ENCODE measurements around the gene CRK.

CRK gene

DNA sequence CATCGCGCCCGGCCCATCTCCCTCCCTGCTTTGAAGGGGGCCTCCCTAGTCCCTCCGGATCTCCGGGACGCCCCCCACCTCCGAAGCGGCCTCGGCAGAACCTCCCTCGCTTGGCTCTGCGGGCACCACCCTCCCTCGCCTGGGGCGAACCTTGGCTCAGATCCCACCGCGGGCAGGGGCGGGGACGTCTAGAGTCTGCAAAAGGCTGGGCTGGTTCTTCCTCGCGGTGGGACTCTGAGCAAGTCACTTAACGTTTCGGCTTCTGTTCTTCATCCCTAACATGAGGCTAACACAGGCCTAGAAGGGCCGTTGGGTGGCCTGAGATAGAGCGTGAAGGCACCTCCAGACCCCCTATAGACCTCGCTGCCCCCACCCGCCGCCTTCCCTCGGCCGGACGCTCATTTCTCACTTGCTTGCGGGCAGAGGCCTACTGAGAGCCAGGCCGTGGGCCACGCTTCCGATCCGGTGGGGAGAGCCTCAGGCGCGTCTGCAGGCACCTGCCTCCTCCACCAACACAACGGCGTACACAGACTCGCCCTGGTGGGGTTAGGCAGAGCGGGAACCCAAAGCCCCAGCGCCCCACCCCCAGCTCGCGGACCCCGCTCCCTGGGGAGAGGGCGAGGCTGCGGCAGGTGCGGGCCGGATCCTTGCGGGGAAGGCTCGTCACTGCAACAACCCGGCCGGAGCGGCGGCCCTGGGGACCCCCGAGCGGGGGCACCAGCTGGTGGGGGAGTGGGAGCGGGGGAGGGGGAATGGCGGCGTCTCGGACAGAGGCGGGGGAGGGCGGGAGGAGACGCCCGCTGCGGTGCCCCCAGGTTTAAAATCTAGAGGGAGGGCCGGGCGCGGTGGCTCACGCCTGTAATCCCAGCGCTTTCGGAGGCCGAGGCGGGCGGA, 31.0 kb upstream of the CRK start:
- DNase-seq (ENCODE audit: extremely low read depth in 1 of 2, low read depth in 1 of 2) = peak in 1 of 2 donors; percentile 77

DNA sequence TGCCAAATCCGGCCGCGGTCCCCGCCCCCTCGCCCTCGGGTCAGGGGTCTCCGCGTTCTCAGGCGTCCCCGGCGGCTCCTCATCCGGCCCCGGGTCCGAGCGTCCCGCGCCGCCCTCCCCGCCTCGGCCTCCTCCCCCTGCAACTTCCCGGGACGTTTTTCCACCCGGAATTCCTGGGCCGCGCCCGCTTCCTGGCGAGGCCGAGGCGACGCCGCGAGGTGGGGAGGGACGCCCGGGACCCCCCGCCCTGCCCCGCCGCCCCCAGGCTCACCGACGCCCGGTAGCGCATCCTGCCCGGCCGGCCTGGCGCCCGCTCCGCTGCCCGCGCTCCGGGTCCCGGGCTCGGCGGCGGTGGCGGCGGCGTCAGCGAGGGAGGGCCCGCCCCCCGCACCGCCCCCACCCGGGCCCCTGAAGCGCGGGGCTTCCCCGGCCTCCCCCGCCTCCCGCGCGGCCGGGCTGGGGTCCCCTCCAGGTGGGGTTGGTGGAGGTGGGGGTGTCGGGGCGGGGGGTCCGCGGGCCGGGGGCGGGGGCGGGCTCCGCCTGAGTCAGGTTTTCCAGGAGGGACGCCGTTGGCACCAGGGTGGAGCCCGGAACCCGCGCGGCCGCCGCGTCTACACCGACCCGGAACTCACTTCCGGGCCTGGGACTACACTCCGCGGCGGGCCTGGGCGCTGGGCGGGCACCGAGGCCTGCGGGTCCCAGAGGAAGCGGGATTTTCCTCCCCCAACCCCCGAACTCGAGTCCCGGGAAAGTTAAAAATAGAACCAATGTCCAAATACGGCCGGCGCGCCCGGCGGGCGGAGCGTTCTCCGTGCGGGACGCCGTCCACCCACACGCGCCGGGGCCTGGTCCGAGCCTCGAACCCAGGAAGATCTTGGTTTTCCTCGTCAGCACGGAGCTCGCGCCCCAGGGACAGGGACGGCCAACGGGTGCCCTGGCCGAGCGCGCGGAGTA, 29.7 kb upstream of the CRK start:
- DNase-seq (ENCODE audit: extremely low read depth in 1 of 2, low read depth in 1 of 2) = peak in 1 of 2 donors; percentile 39

DNA sequence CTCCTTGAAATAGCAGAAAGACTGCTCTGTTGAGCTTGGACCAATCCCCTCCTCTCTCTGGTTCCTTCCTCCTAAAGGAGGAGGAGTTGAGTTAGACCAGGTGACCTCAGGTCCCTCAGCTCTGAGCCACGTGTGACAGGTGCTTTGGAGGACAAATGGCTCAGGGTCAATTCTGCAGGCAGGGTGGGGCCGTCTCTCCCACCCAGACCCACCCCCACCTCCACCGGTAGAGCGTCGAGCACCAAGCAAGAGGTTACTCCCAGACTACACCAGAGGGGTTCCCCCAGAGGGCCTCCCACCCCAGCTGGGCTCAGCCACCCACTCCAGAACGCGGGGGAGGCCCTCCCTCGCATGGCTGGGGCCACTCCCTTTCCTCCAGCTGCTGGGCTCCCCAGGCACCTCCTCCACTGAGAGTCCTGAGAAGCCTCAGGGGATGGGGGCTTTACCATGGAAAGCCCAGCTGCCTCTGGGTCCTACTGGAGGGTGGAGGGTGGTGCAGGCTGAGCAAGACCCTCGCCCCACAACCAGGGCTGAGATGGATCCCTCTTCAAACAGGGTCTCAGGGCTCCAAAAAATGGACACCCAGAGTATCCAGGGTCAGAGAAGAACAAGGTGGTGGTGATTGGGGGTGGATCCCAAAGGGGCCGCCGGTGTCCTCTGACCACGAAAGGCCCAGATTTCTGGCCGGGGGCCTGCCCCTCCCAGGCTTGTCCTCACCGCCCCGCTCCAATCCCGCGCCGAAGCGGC, 28.8 kb upstream of the CRK start:
- DNase-seq (ENCODE audit: extremely low read depth in 1 of 2, low read depth in 1 of 2) = no peak

DNA sequence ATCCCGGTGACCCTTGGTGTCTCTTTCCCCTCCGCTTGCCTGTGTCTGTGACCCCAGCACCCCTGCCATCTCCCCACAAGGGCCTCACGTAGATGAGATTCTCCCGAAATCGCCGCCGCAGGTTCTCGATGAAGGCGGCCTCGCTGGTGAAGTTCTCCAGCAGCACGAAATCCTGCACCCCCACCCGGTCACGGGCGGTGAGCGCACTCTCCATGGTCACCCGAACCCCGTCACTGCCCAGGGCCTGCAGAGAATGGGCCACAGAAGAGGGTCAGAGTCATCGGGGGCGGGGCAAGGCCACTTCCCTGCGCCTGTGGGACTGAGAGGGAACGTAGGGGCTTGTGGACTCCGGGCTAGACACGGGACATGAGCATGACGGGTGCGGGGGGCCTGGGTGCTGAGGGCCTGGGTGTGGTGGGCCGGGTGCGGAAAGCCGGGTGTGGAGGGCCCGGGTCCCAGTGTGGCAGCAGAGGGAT, 28.1 kb upstream of the CRK start:
- DNase-seq (ENCODE audit: extremely low read depth in 1 of 2, low read depth in 1 of 2) = no peak

DNA sequence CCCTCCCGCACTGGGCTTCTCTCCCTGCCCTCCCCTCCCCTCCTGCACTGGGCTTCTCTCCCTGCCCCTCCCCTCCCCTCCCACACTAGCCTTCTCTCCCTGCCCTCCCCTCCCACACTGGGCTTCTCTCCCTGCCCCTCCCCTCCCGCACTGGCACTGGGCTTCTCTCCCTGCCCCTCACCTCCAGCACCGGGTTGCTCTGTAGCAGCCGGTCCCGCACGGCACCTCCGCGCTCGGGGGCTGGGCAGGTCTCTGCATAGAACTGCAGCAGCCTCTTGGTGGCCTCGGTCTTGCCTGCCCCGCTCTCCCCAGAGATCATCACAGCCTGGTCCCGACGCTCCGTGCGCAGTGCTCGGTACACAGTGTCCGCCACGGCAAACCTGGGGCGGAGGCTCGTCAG, 26.6 kb upstream of the CRK start:
- no peak for DNase-seq (ENCODE audit: extremely low read depth in 1 of 2, low read depth in 1 of 2)

DNA sequence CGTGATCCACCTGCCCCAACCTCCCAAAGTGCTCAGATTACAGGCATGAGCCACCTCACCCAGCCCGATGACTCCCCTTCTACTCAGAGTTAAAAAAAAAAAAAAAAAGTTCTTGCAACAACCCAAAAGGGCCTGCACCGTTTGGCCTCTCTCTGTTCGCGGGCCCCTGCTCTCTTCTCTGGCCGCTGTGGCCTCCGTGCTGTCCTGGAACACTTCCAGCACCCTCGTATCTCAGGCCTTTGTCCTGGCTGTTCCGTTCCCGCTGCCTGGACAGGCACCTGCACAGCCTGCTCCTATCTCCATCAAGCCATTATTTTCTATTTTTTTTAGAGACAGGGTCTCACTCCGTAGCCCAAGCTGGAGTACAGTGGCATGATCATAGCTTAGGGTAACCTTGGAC, 25.7 kb upstream of the CRK start:
- no peak for DNase-seq (ENCODE audit: extremely low read depth in 1 of 2, low read depth in 1 of 2)

DNA sequence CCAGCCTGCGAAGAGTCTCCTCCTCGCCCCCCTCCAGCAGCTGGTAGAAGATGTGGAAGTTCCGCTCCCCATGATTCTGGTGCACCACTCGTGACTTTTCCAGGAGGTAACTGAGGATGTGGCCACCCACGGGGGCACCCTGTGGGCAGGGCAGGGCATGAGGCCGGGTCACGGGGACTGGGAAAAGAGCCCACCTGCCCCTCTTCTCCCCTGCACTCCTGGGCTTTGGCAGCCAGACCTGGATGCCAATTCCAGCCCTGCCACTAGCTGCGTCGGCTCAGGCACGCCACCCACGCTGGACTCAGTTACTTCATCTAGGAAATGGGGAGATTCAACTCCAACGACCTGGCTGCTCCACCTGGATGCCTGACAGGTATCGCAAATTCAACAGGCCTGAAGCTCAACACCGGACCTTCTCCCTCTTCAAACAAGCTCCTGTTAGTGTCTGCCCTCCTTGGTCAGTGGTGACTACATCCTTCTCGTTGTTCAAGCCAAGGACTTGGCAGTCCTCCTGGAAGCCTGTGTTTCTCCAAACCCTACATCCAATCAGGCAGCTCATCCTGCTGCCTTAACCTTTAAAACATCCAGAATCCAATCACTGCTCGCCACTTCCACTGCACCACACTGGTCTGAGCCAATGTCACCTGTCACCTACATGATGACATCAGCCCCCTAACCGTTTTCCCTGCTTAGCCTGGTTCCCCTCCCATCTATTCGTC, 24.9 kb upstream of the CRK start:
- no peak for DNase-seq (ENCODE audit: extremely low read depth in 1 of 2, low read depth in 1 of 2)

DNA sequence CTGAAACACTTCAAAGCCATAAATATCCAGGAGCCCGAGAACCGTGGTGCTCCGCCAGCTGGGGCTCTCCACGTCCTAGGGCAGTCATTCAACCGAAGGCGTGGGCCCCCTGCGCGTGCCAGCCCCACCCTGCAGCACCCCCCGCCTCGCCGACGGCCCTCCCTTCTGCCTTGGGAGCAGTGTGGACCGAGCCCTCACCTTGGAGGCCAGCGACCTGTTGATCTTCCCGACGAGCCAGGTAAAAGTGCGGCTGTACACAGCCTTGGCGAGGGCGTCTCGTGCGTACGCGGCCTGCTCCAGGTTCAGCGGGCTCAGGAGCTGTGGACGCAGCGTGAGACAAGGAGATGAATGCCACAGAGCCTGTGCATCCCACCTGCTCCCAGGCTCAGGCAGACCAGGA, 22.4 kb upstream of the CRK start:
- DNase-seq (ENCODE audit: extremely low read depth in 1 of 2, low read depth in 1 of 2) = no peak

DNA sequence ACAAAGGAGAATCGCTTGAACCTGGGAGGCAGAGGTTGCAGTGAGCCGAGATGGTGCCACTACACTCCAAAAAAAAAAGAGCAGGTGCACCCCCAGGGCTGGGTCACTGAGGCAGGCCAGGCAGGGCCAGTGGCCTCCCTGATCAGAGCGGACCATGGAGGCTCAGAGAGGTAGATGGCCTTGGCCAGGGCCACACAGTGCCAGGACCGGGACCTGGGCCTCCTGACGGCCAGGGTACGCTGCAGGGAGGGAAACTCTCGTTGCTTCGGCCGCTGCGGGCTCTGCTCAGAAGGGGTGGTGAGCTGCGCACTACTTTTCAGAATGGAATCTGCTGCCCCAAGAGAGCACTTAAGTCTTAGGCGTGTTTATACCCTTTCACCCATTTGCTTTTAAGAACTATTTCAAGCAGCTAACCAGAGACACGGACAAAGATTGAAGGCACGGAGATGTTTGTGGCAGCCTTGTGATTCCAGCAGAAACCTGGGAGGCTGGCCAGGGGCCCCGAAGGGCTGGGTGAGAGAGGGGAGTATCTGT, 19.4 kb upstream of the CRK start:
- no peak for DNase-seq (ENCODE audit: extremely low read depth in 1 of 2, low read depth in 1 of 2)

DNA sequence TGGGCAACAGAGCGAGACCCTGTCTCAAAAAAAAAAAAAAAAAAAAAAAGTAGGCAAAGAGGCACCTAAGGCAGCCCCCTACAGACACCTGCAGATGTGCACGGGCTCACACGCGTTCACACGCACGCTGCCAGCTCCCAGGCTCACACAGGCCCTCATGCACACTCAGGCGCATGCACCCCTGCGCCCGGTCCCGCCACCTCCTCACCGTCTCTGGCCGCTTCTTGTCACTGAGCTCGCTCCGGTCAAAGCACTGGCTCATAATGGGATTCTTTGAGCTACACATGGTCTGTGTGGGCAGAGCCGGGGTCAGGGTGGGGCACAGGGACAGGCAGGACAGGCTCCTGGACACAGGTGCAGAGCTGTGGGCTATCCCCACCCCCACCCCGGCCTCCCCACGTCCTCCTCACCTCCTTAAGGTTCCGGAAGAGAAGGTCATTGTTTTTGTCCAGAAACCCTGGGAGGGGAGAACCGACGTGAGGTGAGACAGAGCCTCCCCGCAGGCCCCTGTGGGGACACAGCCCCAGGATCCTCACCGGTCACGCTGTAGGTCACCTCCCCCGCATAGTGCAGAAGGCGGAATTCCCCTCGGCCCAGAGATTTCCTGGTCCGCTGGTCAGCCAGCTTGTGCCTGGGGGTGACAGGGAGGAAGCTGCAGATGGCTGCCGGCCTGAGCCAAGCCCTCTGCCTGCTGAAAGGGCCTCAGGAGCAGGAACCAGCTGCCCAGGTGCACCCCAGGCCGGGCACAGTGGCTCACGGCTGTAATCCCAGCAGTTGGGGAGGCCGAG, 18.6 kb upstream of the CRK start:
- DNase-seq (ENCODE audit: extremely low read depth in 1 of 2, low read depth in 1 of 2) = no peak

DNA sequence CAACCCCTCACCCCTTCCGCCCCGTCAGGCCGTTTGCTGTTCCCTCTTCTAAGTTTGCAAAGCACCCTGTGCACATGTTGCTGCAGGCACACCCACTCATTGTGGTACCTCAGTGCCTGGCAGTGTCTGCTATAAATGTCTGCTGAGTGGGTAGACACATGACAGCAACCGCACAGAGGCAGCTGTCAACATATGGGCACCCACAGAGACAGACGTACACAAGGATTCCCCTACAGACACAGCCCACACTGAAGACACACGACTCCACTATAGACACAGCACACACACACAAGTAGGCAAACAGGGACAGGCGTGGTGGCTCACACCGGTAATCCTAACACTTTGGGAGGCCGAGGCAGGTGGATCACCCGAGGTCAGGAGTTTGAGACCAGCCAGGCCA, 17.8 kb upstream of the CRK start:
- no peak for DNase-seq (ENCODE audit: extremely low read depth in 1 of 2, low read depth in 1 of 2)

DNA sequence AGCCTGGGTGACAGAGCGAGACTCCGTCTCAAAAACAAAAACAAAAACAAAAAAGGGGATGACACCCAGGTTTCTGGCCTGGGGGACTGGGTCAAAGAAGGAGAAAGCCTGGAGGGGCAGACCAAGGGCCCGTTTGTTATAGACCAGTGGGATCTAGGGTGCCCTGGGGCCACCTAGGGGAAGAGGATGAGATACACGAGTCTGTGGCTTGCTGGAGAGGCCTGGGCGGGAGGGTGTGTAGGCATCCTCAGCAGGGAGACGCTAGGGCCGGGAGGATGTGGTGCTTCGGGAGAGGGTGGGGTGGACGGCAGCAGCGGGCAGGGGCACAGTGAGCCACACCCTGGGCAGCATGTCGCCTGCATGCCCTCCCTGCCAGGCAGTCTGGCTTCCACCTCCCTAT, 17.1 kb upstream of the CRK start:
- no peak for DNase-seq (ENCODE audit: extremely low read depth in 1 of 2, low read depth in 1 of 2)

DNA sequence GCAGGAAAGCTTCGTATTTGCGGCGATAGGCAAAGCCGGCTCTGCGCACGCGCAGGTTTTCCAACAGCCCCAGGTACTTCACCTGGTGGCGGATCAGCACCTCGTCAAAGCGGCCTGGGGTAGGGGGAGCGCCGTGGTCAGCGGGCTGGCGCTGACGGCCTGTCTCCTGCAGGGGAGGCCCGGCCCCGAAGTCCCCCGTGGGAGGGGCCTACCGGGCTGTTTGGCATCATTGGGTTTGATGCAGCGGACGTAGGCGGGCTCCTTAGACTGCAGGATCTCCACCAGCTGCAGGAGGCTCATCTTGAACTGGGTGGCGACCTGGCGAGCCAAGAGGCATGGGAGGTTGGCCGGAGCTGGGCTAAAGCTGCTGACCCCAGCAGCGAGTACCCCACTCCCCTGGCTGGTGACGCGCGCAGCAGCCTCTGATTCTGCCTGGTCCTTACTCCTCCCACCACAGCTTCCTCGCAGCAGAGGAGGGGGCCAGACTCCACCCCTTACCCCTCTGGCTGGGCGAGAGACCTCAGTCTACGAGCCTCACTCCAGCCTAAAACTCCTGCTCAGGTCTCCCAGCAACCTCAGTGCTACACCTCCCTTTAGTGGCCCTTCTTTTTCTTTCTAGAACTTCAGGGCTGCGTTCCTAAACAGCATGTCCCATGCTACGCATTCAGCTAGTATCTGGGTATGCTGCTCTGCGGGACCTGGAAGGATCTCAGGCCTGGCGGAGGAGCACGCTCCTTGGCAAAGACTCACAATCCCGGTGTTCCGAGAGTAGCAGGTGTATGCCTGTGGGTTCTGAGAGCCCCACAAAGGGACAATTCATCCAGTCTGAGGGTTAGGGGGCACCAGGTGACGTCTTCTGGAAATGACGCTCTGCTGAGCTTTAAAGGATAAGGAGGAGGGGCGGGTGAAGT, 16.1 kb upstream of the CRK start:
- DNase-seq (ENCODE audit: extremely low read depth in 1 of 2, low read depth in 1 of 2) = no peak

DNA sequence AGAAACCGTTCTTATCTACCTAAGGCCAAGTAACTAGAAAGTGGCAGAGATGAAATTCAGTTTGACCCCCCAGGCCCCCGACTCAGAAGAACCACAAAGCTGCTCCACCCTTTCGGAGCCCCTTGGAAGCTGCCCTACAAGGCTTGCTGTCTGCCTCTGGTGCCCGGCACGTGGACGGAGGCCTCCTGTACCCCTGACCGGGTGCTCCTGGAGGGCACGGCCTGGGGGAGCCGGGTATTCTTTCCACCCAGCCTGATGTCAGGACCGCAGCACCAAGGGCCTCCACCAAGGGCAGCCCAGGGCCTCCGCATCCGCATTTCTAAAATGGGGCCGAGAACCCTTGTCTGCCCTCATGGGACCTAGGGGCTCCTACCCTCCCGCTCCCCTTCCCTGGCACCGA, 15.5 kb upstream of the CRK start:
- no peak for DNase-seq (ENCODE audit: extremely low read depth in 1 of 2, low read depth in 1 of 2)

DNA sequence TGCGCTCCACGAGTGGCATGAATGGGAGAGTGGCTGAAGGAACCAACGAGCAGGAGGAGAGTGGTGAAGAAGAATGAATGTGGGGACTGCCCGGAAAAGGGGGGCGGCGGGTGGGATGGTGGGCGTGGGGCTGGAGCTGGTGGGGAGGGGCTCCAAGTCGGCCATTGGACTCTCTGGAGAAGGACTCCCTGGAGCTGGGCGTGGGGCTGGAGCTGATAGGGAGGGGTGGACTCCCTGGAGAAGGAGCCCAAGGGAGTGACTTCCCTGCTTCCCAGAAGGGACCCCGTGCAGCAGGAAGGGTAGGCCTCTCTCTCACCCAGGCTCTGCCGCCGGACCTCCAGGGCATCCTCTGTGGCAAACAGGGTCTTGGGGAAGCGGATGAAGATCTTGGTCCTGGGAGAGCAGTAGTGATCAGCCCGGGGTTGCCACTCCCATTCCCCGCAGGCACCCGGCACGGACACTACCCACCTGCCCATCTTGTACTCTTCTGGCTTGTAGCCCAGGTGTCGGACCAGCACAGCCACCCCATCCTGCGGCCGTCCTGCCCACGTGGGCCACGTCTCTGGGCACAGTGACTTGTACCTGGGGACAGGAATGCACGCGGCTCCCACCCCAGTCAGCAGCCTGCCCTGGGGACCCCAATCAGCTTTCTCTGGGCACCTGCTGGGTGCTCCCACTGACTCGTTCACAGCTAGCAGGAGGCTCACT, 14.9 kb upstream of the CRK start:
- DNase-seq (ENCODE audit: extremely low read depth in 1 of 2, low read depth in 1 of 2) = no peak

DNA sequence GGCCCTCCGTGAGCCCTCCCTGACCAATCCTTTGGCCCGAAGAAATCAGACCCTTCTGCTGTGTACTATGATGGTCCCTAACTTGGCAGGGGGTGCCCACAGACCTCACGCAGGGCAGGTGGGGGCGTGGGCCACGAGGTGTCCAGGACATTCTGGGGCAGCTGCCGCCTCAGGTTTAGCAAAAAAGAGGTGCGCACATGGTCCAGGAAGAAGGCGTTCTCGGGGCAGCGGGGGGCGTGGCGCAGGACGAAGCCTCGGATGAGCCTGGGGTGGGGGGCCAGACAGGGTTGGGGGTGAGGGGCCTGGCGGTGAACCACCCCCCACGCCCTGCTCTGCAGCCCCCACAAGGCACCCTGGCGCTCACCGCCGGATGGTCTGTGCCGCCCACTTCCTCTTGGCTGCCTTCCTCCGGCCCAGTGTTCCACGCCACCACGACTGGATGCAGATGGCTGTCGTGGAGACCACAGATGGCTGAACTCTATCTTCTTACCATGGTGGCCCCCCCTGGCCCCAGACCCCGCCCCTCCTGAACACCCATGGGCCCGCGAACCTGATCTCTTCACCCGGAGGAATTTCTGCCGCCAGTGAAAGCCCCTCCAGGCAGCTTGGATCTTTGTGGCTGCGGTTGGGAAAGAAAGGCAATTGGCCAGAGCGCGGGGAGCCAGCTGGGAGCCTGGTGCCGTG, 14.2 kb upstream of the CRK start:
- no peak for DNase-seq (ENCODE audit: extremely low read depth in 1 of 2, low read depth in 1 of 2)

DNA sequence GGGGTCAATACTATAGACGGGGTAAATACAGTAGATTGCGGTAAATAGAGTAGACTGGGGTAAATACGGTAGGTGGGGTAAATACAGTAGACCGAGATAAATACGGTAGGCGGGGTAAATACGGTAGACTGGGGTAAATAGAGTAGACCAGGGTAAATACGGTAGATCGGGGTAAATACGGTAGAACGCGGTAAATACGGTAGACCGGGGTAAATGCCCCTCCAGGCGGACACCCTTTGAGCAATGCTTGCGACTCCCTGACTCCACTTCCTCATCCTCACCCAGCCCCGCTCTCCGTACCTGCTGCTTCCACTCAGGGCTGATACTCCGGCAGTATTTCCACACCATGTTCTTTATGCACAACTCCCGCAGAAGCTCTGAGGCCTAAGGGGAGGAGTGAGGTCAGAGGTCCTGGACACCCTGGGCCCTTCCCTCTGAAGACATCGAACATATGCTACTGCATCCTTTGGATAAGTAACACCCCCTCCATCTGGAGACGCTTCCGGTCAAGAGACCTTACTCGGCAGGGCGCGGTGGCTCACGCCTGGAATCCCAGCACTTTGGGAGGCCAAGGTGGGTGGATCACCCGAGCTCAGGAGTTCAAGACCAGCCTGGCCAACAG, 13.3 kb upstream of the CRK start:
- DNase-seq (ENCODE audit: extremely low read depth in 1 of 2, low read depth in 1 of 2) = no peak

All from stimulated activated CD8-positive, alpha-beta memory T cell treated with anti-CD3 and anti-CD28 coated beads, Interleukin-7, amount 100 ng/mL, for 48 hours (primary cell).